HG02970 (cell line): ENCODE measurements around the gene SLK.

Experiments
- ATAC-seq: cut with Tn5 transposase; IDR thresholded peaks from one replicate; pipeline ENCODE4 v1.9.1; 2021; ENCODE audit warnings: mild to moderate bottlenecking, moderate library complexity, moderate number of reproducible peaks; ENCODE audit not compliant: unreplicated experiment, low FRiP score

SLK gene

DNA sequence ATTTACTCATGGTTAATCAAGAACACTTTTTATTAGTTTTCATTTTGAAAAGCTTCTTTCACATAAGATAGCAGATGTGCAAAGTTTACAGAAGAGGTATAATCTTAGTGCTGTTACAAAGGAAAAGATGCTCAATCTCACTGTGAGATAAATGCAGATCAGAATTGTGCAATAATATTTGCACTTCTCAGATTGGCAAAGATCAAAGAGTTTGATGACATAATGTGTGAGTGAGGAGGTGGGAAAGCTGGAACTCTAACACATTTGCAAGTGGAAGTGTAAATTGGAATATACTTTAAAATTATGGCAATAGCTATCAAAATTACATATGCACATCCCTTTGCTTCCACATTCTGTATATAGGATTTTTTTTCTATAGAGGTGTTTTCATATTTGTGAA, 27.4 kb upstream of the SLK start:
- no peak for ATAC-seq

GRCh38 chr10:103941801-103942200, 25.1 kb upstream of the SLK start:
- ATAC-seq, result no peak

DNA sequence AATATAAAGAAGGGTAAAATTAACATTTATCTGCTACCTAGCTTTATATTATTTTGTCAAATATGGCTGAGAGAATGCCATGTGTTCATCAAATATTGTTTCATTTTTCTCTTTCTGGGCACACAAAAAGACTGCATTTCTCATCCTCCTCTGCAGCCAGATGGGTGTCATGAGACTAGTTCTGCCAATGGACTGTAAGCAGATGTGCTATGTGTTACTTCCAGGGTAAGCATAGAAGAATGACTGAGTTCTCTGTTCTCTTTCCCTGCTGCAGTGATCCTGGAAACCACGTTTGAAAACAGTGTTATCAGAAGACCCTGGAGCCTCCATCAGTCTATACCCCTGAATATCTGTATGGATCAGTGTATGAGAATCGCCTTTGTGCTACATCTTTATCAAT, 24.1 kb upstream of the SLK start:
- ATAC-seq, result no peak

- ATAC-seq, result no peak
Measured at GRCh38 chr10:103947799-103948516, 19.0 kb upstream of the SLK start.

GRCh38 chr10:103949728-103950127, 17.2 kb upstream of the SLK start:
- no peak for ATAC-seq

- ATAC-seq, result no peak
Measured at GRCh38 chr10:103951183-103951582, 15.8 kb upstream of the SLK start.

- ATAC-seq, result no peak
Measured at GRCh38 chr10:103951942-103952341, 15.0 kb upstream of the SLK start.

- ATAC-seq, result no peak
Measured at GRCh38 chr10:103954543-103954942, 12.4 kb upstream of the SLK start.

GRCh38 chr10:103958996-103959395, 7.9 kb upstream of the SLK start:
- no peak for ATAC-seq

DNA sequence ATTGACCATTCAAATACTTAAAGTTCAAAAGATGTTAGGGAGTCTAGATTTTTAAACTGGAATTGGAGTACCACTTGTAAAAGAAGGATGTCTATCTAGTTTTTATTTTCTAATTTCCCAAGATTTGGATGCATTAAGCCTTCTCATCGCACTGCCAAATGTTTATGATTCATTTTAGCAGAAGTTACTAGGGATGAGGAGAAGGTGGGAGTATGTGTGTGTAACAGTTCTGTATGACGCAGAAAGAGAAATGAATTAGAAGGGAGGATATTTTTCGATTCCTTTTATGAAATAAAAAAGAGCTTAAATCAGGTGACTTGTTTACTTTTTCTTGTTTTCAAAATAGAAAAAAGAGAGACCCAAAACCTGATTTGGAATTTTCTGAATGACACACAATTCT, 6.8 kb upstream of the SLK start:
- no peak for ATAC-seq

DNA sequence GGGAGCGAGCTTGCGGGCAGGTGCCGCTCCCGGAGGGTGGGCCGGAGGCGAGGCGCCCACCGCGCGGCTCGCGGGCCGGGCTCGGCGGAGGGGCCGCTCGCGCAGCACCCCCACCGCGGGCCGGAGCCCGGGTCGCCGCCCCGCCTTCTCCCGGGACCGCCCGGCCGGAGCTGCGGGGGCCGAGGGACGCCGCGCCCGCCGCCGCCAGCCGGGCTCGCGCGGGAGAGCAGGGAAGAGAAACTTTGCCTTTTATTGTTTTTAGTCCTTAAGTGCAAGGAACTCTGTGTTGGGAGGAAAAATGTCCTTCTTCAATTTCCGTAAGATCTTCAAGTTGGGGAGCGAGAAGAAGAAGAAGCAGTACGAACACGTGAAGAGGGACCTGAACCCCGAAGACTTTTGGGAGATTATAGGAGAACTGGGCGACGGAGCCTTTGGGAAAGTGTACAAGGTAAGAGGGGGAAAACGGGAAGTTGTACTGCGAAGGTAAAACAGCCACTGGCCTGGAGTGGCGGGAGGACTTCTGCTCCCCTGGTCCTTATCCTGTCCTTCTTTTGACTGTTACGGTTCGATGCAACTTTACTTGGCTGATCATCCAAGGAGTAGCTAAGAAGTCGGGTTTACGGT, 620 bp downstream of the SLK start:
- peak; percentile 45 for ATAC-seq

DNA sequence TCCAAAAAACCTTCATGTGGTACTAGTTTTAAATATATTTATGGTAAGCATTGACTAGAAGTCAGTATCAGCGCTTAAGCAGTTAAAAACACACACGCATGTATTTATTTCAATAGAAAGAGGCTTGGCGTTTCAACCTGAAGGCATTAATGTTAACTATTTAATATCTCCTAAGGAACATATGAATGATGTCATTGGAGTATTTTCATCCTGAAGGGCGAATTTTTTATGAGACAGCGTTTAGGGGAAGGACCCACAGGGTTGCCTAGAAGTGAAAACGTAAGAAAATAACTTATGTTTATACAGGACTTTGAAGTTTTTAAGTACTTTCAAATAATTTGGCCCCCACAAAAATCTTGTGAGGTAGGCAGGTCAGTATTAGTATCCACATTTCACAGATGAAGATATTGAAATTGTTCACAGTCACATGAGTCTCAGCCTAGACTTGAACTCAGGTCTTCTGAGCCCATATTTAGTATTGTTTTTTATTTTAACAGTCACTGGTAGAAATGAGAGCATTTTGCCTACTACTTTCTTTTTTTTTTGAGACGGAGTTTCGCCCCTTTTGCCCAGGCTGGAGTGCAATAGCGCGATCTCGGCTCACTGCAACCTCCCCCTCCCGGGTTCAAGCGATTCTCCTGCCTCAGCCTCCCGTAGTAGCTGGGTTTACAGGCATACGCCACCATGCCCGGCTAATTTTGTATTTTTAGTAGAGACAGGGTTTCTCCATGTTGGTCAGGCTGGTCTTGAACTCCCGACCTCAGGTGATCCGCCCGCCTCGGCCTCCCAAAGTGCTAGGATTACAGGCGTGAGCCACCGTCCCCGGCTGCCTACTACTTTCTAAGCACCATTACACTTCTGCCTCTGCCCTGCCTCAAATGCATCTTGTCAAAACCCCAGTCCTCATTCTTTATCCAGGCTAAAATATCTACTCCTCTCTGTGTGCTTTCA, 1.8 kb downstream of the SLK start:
- no peak for ATAC-seq

- no peak for ATAC-seq
Measured at GRCh38 chr10:103969436-103969835, 2.5 kb downstream of the SLK start.

DNA sequence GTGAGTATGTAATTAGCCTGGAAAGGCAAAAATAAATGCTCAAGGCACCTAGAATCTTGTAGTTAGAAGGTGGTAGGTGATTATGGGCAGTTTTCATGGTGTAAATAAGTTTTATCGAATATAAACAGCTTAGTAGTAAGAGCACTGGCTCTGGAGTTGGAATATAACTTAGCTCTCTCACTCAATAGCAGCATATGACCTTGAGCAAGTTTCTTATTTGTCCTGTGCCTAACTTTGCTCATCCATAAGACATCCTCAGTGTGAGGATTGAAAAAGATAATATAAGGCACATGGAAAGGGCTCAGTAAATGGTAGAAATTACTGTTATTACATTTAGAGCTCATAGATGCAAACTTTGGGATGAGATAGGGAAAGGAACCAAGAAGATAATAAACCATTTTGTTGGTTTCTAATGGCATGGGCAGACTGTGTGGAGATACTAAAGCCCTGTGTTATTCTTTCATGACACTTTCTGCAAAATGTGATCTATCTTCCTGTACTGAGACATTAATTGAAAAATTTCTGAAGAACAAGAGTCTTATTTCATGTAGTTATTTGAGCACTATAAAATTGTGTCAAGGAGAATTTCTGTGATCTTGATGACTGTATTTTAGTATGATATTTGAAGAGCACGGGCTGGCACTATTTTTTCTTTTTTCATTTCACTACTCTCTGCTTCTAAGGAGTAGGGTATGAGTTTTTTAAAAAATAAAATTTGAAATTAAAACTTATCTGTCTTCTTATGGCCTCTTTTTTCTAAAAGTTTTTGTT, 3.1 kb downstream of the SLK start:
- no peak for ATAC-seq

GRCh38 chr10:103975169-103975568, 8.2 kb downstream of the SLK start:
- ATAC-seq, result no peak

- ATAC-seq, result no peak
Measured at GRCh38 chr10:103977204-103977603, 10.3 kb downstream of the SLK start.

GRCh38 chr10:103979530-103979929, 12.6 kb downstream of the SLK start:
- no peak for ATAC-seq

- no peak for ATAC-seq
Measured at GRCh38 chr10:103980288-103980906, 13.5 kb downstream of the SLK start.

GRCh38 chr10:103982639-103983038, 15.7 kb downstream of the SLK start:
- no peak for ATAC-seq

DNA sequence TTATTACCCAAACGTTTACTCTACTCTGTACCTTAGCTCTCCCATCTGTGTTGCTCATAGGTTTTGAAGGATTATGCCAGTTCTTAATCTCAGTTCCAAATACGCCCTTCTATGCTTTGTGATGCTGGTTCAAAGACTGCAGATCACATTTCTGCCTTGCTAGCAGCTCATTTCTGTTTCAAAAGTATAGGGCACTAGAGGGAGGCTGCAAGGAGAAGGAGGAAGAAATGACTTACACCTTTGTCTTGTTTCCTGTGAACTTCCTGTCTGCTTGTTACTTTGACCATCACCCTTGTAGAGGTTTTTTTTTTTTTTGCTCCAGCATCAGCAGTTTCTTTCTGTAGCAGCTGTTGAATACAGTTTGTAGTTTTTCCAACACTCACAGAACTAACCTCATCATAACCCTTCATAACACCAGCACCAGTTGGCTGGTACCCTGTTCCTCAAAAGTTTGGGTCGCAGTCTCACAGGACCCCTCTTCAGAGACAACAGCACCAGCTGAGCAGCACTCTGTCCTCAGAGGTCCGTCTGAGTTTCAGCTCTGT, 16.5 kb downstream of the SLK start:
- ATAC-seq, result peak; percentile 64
